HL-60/S4 (cell line): ENCODE results near the gene DOP1A.

Experiments used
- in situ Hi-C: fragments of 300-500 bp; cut with MboI; formaldehyde crosslinking; loops from 2 replicates; pipeline ENCODE4 v1.14.3; 2022; ENCODE audit warnings: low sequenced_read_pairs

DOP1A gene

DNA sequence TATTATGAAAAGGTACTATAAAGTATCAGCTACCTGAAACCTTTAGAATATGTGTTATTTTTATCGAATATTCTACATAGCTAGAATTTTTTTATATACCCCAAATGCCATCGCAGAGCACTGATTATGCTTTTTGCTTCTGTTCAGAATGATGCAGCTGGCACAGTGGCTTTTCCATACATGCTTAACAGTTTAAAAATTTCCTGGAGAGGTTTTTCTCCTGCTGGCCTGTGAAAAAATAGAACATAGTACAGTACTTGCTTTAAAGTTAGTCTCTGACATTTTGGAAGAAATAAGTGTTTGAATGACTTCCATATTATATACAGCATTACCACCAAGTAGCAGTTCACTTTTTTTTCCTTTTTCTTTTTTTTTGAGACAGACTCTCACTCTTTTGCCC lies 5.3 kb downstream of the DOP1A start:
- in situ Hi-C loops = no loop called here

DNA sequence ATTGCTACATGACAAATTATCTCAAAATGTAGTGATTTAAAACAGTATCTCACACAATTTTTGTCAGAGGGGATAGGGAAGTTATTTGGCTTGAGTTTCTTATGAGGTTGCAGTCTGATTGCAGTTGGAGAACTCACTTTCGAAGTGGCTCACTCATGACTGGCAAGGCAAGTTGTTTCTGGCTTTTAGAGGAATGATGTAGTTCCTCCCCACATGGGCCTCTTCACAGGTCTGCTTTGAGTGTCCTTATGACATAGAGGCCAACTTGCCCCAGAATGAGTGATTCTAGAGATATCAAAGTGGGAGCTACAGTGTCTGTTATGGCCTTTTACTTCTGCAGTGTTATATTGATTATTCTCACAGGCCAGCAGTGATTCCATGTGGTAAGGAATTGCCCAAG lies 6.1 kb downstream of the DOP1A start:
- in situ Hi-C loops = no loop called here

DNA sequence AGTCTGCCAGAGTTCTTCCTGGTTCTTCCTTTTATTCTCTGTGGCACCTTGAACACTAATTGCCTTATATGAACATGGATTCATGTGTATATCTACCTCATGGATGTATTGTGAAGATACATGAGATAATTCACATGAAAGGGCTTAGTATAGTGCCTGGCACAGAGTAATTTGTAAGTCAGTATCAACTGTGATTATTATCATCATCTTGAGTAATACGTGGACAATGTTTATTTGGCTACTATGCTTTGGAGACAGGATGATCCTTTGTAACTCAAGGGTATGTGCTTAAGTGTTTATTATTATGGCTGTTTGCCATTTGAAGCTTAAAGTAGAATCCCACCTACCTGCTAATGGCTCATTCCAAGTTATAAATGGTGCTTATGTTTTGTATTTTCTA lies 16.0 kb downstream of the DOP1A start:
- in situ Hi-C loops = no loop called here

DNA sequence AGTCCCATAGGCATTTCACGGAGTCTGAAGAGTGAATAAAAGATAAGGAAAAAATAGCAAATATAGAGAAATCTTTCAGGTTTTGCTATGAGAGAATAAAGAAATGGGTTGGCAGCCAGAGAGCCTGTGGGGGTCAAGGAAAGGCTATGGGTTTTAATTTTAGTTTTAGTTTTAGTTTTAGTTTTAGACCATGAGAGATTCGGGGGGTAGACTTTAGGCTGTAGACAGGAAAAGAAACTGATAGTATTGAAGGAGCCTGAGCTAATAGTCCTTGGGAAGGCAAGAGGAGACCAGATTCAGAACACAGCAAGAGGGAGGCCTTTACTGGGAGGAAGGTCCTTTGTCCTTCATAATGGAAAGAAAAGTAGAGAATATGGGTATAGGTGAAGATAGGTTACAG lies 19.3 kb downstream of the DOP1A start:
- in situ Hi-C loops = no loop called here

DNA sequence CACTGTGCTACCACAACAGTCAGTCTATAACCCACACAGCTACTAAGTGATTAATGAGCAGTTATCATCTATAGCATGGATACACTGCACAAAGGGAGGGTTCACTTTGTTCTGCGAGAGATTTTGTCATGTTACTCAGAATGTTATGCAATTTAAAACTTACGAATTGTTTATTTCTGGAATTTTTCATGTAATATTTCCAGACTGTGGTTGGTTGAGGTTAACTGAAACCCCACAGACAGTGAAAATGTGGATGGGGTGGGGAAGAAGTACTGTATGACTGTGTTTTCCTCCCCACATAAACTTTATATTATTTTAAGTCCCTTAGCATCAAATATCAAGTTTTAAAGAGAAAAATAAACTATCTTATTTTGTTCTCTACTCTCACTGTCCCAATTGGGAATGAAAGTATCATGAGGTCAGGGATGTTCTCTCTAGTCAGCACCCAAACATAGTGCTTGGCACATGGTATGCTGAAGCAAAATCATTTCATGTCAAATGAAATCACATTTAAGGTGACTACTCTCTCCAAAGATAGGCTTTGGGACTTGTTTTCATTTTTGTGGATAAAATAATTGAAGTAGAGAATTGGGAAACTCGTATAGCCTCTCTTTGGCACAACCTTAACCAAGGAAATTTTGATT lies 25.4 kb downstream of the DOP1A start:
- in situ Hi-C loops = no loop called here

DNA sequence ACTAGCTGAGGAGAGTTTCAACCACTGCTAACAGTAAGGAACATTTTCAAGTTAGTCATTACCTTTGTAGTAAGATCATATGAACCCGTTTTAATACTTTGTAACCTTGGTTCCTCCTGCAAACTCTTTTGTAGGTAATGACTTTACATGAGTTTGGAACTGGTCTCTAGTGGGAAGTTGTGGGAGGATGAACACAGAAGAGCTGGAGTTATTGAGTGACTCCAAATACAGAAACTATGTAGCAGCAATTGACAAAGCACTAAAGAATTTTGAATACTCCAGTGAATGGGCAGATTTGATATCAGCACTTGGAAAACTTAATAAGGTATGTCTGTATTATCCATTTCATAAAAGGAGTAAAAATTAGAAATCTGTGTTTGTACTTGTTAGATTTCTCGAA lies 29.3 kb downstream of the DOP1A start:
- in situ Hi-C loops = no loop called here

DNA sequence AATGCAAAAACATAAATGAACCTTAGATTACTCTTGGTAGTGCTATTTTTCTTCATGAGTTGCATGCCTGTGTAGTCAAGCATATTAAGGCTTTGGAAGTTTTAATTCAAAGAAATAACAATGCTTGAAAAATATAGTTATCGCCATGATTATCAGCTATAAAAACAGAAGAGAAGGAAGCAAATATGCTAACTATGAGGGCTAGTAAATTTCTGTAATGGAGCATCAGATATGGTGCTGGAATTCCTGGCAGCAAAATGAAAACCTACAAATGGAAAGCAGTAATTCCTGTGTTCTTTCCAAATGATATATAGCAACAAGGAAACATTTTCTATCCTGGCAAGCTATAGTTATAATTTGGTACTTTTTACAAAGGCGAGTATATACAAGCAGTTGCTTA lies 29.7 kb downstream of the DOP1A start:
- in situ Hi-C loops = no loop called here

DNA sequence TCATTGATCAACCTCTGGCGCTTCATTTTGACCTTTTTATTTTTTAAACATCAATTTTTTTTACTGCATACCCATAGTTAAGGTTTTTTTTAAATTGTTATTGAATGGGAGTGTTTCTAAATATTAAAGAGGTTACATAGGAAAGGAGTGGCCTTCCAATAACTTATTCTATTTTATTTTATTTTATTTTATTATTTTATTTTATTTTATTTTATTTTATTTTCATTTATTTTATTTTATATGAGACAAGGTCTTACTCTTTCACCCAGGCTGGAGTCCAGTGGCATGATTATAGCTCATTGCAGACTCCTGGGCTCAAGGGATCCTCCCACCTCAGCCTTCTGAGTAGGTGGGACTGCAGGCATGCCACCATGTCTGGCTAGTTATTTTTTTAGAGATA lies 30.2 kb downstream of the DOP1A start:
- in situ Hi-C loops = no loop called here

DNA sequence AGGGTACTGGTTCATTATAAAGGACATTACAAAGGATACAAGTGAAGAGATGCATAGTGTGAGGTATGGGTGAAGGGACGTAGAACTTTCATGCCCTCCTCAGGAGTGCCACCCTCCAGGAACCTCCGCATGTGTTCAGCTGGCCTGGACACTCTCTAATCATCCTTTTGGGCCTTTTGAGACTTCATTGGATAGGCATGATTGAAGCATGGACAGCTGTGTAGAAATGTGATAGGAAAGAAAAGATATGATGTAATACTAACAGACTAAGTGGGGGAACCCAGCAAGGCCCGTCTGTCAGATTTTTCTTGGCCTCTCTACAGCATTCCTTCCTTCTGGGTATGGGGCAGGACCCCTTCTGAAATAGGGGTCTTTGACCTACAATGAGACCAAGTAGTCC lies 31.1 kb downstream of the DOP1A start:
- in situ Hi-C loops = no loop called here

DNA sequence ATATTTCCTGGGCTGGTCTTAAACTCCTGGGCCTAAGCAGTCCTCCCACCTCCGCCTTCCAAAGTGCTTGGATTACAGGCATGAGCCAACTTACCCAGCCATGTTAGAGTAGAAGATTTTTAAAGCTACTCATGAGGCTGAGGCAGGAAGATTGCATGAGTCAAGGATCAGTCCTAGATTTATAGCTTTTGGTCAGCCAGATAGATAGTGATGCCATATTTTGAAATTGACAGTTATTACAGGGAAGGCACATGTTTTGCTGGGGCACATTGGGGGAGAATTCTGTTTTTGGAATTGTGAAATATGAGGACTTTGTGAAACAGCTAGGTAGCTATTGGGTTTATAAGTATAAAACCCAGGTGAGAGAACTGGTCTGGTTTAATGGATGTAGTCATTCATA lies 40.9 kb downstream of the DOP1A start:
- in situ Hi-C loops = no loop called here

DNA sequence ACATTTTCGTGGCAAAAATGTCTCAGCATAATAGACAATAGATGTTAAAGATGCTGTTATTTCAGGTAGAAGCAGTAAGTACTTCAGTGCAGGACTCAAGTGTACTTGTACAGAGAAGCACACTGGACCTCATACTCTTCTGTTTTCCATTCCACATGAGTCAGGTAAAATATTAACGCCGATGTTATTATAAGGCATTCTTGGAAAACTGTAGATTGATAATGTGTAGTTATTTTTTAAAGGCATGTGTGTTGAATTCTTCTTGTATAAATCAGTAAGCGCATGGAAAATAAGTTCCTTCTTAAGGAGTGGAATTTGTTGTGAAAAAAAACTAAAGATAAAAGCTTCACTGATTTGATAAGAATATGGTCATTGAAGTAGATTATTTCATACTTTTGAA lies 45.8 kb downstream of the DOP1A start:
- in situ Hi-C loops = no loop called here

DNA sequence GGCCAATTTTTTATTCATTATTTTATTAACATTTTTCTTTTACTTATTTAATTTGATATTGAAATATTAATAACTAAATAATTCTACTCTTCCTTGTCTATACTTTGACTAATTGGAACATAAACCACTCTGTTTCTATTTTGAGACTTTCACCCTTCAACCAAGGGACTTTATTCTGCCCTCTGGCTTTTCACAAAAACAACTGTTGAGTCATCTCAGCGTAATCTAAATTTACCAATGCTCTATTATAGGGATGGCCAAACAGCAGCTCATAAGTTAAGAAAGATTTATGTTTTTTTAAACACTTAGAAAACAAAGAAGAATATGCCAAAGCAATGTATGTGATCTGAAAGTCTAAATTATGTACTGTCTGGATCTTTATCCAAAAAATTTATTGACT lies 46.7 kb downstream of the DOP1A start:
- in situ Hi-C loops = no loop called here

DNA sequence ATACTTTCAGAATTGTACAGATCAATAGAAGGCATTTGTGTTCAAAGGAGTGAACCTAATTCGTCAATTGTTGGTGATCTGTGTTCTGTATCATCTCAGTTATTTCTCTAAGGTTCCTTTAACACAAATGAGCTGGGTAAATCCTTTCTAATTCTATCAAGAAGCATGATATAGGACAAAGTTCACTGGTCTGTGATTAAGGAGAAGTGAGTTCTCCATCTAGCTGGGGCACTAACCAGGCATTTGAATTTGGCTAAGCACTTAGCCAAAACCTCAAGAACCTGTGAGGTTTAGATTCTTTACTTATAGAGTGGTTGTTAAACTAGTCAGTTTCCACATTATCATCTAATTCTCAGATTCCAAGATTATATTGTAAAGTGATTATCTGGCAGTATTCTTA lies 50.3 kb downstream of the DOP1A start:
- in situ Hi-C loops = no loop called here

DNA sequence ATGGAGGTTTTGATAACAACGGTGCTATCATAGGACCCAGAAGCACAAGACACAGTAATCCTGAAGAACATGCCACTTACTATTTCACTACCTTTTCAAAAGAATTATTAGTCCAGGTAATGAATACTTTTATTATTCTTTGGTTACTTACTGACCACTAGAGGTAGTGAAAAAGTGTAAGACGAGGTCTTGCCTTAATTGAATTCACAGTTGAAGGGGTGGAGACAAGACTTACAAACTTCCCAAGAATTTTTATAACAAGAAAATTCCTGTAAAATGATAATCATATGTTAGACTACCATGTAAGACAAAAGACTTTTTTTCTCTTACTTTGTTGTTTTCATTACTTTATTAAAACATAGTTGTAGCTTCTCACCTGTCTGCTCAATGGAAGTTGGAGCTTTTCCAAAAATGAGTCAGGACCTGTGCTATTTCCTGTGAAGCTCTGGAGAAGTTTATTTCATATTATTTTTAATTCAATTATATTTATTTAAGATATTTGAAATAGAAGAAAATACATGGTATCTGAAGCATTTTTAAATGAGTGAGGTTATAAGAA lies 52.4 kb downstream of the DOP1A start:
- in situ Hi-C loops = no loop called here

DNA sequence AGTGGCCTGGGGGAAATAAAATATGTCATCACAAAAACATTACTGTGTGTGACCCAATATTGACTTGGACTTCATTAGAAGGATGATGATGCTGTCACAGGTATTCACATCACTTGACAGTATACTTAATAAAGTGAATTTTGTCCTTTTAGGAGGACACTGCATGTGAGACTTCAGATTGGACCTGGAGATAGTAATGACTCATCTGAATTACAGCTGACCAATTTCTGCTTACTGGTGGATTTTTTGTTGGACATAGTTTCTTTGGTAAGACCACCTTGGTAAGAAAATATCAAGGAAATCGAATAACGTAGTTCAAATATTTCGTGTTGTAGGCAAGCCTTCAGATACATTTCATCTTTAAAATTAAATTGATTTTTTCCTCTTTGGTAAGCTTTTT lies 57.1 kb downstream of the DOP1A start:
- in situ Hi-C loops = no loop called here

DNA sequence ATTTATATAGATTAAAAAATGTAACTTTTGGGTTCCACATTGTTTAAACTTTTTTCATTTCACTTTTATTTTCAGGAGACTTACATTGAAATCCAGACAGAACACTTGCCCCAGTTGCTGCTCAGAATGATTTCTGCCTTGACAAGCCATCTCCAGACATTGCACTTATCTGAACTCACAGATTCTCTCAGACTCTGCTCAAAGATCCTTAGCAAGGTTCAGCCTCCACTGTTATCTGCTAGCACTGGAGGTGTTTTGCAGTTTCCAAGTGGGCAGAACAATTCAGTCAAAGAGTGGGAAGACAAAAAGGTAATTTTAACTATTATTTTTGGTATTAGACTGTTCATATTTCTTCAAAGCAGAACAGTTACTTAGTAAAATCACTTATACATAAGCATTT lies 58.0 kb downstream of the DOP1A start:
- in situ Hi-C loops = no loop called here

DNA sequence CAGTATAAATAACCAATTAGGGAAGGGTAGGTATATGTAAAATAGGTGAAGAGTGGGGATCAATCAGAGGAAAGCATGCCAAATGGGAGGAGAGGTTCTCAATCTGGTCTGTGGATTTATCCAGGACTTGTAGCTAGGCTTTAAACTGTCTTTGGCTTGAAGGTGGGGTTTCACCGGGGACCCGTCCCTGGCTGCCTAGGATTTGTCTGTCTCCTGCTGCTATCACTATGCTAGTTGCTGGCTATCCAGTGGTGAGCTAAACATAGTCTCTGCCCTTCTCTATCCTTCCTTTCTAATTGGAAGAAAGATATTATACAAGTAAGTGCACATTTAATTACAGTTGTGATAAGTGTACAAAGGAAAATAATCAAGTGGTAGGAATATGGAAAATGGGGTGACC lies 58.8 kb downstream of the DOP1A start:
- in situ Hi-C loops = no loop called here

DNA sequence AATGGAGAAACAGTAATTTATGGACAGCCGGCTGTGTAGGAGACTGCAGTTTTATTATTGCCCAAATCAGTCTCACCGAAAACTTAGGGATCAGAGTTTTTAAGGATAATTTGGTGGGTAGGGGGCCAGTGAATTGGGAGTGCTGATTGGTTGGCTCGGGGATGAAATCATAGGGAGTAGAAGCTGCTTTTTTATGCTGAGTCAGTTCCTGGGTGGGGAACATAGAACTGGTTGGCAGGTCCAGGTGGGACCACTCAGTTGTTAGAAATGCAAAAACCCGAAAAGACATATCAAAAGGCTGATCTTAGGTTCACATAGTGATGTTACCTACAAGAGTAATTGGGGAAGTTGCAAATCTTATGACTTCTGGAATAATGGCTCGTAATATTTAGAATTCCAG lies 59.3 kb downstream of the DOP1A start:
- in situ Hi-C loops = no loop called here

DNA sequence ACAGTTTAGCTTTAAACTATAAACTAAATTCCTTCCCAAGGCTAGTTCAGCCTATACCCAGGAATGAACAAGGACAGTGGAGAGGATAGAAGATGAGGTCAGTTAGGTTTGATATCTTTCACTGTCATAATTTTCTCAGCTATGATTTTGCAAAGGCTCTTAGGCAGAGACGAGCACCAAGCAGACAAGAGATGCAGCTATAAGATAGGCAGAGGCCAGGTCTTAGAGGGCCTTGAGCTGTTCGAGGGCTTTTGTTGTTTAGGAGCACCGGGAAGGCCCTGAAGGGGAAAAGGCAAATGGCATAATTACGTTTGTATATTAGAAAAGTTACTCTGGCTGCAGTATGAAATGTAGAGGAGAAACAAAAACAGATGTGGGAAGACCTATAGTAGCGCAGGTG lies 59.8 kb downstream of the DOP1A start:
- in situ Hi-C loops = no loop called here

DNA sequence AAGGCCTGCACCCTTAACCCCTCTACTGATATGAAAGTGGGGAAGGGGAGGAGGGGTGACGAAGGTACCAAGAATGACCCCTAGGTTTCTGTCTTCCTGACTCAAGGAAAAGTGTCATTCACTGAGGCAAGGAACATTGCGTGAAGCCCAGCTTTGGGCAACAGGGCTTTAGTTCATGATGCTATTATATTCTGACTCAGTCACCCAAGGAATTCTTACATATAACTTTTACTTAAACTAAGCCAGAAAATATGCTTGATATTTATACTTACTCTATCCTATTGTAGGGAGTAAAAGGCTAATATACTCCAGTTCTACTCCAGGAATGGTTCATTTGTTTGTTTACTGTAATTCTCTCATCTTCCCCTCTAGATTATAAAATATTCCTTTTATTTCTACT lies 60.5 kb downstream of the DOP1A start:
- in situ Hi-C loops = no loop called here

DNA sequence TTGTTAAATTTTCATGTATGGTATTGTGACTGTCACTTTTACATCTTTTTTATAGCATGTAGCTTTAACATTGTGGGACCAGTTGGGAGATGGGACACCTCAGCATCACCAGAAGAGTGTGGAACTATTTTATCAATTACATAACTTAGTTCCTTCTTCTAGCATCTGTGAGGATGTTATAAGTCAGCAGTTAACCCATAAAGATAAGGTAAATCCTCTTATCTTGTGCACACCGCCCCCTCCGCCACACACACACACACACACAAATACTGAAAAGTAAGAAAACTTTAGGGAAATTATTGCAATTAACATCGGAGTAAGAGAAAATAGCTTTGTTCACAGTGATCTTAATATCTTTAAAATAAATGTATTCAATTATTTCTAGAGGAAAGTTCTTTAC lies 64.7 kb downstream of the DOP1A start:
- in situ Hi-C loops = no loop called here

DNA sequence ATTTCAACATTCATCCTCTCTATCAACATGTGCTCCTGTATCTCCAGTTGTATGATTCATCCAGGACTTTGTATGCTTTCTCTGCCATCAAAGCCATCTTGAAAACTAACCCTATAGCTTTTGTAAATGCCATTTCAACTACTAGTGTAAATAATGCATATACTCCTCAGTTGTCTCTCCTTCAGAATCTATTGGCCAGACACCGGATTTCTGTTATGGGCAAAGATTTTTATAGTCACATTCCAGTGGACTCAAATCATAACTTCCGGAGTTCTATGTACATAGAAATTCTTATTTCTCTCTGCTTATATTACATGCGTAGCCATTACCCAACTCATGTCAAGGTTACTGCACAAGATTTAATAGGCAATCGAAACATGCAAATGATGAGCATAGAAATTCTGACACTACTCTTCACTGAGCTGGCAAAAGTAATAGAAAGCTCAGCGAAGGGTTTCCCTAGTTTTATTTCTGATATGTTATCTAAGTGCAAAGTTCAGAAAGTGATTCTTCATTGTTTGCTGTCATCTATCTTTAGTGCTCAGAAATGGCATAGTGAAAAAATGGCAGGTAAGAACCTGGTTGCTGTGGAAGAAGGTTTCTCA lies 70.7 kb downstream of the DOP1A start:
- in situ Hi-C loops = no loop called here

DNA sequence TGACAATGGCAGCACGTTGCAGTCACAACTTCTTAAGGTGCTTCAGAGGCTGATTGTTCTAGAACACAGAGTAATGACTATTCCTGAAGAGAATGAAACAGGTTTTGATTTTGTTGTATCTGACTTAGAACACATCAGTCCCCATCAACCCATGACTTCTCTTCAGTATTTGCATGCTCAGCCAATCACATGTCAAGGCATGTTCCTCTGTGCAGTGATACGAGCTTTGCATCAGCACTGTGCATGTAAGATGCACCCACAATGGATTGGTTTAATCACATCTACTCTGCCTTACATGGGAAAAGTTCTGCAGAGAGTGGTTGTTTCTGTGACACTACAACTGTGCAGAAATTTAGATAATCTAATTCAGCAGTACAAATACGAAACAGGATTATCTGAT lies 71.3 kb downstream of the DOP1A start:
- in situ Hi-C loops = no loop called here
